KOPT-K1 (cell line): ENCODE measurements around the gene EDIL3.

ENCODE experiments used
- H3K27ac ChIP-seq: fragments of 200-600 bp; sonication (generic); 2 replicates; pipeline ENCODE4 v1.5.1; 2016; ENCODE audit warnings: antibody characterized with exemption, mild to moderate bottlenecking, low read depth, low read length; ENCODE audit not compliant: poor library complexity, severe bottlenecking
- H3K36me3 ChIP-seq: fragments of 200-600 bp; sonication (generic); 2 replicates; pipeline ENCODE4 v1.5.1; 2017; ENCODE audit warnings: antibody characterized with exemption, mild to moderate bottlenecking, low read length, moderate library complexity; ENCODE audit not compliant: insufficient read depth
- H3K9me3 ChIP-seq: fragments of 200-600 bp; sonication (generic); 2 replicates; pipeline ENCODE4 v1.5.1; 2017; ENCODE audit warnings: antibody characterized with exemption, low read length, mild to moderate bottlenecking; ENCODE audit not compliant: insufficient read depth, poor library complexity, severe bottlenecking

The EDIL3 gene, protein sequence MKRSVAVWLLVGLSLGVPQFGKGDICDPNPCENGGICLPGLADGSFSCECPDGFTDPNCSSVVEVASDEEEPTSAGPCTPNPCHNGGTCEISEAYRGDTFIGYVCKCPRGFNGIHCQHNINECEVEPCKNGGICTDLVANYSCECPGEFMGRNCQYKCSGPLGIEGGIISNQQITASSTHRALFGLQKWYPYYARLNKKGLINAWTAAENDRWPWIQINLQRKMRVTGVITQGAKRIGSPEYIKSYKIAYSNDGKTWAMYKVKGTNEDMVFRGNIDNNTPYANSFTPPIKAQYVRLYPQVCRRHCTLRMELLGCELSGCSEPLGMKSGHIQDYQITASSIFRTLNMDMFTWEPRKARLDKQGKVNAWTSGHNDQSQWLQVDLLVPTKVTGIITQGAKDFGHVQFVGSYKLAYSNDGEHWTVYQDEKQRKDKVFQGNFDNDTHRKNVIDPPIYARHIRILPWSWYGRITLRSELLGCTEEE

DNA sequence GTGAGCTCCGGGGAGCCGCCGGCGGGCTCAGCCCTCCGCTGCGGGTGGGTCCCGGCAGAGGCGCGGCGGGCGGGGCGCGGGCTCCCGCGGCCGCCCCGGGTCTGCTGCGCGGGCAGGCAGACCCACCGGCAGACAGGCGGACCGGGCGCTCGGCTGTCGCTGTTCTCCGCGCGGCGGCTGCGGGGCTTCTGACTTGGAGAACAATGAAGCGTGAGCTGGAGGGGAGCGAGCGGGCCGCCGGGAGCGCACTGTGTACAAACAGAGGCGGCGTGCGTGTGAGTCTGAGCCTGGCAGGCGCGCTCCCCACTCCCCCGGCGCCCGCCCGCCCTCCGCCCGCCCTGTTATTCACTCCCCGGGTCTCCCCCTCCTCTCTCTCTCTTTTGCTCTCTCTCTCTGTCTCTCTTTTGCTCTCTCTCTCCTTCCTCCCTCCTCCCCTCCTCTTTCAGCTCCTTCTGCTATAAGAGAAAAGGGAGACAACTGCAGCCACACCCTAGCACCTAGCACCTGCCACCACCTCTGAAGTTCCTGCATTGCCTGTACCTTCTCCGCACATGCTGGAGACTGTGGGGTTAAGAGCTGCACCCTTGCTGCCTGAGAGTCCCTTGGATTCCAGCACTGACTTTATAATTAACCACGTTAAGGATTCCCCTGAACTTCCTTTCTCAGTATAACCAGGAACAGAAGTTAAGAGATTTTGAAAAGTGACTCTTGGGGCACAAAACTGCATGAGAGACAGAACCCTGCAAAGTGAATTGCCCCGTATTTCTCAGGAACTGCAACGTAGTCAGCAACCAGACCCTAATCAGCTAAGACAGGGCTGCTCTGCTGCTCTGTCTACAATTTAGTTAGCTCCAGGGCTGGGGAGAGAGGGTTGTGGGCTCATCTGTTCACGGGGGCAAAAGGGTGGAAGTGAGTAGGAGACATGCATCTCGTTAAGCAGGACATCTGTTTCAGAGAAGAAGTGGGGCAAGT is at the start of gene EDIL3:
Gene EDIL3 (minus strand): TSS at position 277 of the 972 bp plus-strand sequence. CDS start 506 bp downstream, outside the sequence.
- H3K27ac ChIP-seq: no peak within 1 kb of the TSS

DNA sequence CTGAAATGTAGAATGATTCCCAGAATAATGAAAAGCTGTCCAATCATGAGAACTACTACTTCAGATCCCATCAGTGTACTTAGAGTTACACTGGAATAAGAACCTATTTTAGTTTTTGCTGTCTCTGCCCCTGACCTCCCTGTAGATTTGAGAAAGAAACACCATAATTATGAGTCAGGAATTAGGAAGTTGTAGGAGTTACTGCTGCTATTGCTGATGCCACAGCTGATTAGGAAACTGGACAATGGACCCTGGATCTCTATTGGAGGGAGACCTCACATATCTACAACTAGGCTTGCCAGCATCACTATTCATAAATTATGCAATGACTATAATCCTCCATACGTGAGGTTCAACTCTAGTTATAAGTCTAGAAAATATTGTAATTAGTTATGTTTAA is 48.8 kb upstream of the EDIL3 start:
- Histone ChIP-seq H3K9me3 (no peaks in the 10 kb centered on the region), H3K27ac (no peak overlapping the region)

More for the DNA sequence above, at the start of gene EDIL3:
- Histone ChIP-seq H3K36me3 (no peaks in the 10 kb centered on the region), H3K9me3 (peaks cover 7% of the 10 kb centered on the region)

DNA sequence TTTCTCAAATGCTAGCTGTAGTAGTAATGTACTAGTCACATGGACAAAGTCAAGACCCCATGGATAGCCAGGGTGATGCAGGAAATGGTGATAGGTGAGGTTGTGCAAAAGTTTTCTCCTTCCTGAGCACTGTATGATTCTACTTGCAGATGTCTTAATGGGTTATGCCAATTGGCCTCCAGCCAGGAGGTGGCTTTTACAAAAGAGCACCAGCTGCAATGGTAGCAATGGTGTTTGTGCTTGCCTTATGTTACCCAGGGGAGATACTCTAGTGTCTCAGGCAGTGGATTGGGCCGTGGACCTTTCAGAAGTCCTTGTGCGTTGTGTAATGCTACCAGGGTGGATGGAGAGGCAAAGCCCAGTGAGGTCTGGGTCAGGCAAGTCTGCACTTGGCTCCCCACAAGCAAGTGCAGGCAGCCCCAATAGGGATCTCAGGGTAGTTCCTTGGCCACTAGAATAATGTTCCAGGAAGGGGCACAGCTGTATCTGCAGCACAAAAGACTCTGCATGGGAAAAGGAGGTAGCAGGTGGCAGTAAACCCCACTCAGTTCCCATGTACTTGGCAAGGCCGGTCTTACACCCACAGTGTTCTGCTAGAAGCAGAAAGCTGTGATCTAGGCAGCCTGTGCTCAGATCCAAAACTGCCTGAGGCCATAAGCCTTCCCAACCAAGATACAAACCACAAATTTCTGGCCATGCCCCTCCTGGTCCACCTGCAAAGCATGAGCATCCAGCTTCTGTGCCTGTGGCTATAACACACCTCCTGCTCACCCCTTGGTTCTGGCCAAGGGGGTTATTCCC is 46.4 kb upstream of the EDIL3 start:
- Histone ChIP-seq H3K27ac (no peak overlapping the region), H3K36me3 (no peaks in the 10 kb centered on the region), H3K9me3 (no peaks in the 10 kb centered on the region)

More for the DNA sequence above, 48.8 kb upstream of the EDIL3 start:
- no peaks in the 10 kb centered on the region for H3K36me3 ChIP-seq

DNA sequence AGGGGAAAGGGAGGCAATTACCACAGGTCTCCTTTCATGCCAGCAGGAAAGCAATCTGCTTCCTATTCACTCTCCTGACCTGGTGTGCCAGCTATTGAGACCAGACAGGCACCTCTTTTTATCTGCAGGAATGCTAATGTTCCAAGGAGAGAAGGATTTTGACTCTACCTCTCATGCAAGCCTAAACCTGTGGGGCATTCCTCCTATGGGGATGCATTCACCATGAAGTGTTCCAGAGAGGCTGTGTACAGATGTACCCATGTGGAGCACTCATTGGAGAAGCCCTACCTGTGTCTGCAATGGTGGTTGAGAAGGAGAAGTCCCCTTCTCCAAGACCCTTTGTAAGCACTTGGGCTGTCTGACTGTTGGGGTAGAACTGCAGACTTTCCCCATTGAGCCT is 45.4 kb upstream of the EDIL3 start:
- no peaks in the 10 kb centered on the region for H3K9me3 ChIP-seq
- H3K27ac ChIP-seq: no peak overlapping the region
- H3K36me3 ChIP-seq: no peaks in the 10 kb centered on the region

DNA sequence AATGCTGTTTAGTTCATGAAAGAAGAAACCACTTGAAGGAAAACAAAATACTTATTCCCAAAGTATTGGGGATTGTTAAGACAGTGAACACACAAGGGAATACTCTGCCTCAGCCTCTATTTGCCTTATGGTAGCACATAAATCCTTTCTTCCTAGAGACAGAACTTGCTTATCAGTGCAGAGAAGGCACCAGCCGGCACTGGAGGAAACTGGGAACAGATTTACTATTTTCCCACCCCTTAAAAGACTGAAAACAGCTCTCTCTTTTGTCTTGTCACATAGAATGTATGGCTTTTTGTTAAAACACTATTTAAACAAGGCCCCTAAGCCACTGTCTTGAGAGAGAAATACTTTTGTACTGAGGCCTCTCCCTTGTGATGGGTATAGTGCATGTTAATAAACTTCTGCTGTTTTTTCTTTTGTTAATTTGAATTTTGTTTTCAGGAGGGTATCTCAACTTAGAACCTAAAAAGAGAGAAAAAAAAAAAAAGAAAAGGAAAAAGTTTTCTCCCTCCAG is 40.7 kb upstream of the EDIL3 start:
- no peak overlapping the region for H3K27ac ChIP-seq
- no peaks in the 10 kb centered on the region for H3K9me3 ChIP-seq
- no peaks in the 10 kb centered on the region for H3K36me3 ChIP-seq

DNA sequence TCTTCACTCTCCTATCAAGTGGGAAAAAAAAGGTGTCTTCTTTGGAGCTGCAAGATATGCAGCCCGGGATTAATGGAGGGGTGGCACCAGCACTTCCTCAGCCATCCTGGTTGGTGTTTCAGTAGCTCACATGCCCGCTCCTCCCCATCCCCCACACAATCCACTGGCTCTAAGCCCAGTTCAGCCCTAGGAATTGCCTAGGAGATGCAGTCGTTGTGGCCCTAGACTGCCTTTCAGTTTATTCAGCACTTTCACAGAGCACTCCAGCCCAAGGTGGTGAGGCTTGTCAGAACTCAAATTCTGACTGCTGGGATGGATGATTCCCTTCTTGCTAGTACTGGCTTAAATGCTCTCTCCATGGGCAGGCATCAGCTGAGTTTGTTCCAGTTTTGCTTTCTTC is 35.1 kb upstream of the EDIL3 start:
- H3K9me3 ChIP-seq: no peaks in the 10 kb centered on the region
- H3K36me3 ChIP-seq: no peaks in the 10 kb centered on the region
- H3K27ac ChIP-seq: no peak overlapping the region

DNA sequence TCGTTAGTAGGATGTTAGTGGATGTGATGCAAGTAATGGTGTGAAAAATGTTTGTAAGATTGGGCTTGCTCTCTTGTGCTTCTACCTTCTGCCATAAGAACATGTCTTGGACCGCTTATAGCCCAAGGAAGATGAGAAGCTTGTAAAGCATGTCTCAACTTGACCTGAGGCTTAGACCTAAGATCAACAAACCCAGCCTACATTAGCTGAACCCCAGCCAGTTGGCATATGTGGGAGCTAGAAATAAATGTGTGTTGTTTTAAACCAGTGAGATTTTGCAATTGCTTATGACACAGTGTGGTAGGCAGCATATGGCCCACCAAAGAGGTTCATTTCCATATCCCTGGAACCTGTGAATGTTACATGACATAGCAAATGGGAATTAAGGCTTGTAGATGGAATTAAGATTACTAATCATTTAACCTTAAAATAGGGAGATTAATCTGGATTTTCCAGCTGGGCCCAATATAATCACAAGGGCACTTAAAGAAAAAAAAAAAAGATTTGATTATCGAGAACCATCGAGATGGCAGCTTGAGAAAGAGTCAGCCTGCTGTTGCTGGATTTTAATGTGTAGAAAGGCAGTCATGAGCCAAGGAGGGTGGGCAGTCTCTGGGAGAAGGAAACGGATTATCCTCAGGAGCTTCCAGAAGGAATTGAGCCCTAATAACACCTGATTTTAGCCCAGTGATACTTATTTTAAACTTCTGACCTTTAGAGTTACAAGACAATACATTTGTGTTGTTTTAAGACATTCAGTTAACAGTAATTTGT is 27.3 kb upstream of the EDIL3 start:
- Histone ChIP-seq H3K36me3 (no peaks in the 10 kb centered on the region), H3K27ac (no peak overlapping the region), H3K9me3 (no peaks in the 10 kb centered on the region)

DNA sequence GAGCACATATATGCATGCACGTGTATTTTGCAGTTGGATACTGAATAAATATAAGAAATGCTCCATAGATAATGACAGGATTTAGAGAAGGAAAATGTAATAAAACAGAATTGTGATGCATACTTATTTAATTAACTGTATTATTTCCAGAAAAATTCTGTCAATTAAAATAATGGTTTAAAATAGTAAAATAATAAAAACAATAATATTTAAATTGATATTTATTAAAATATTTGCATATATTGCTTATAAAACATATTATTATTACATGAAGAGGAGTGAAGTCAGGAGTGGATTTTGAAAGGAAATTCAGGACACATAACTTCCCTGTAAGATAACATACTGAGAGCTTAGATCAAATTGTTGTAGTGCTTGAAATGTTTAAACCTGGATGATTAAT is 21.4 kb upstream of the EDIL3 start:
- Histone ChIP-seq H3K36me3 (no peaks in the 10 kb centered on the region), H3K27ac (no peak overlapping the region), H3K9me3 (no peaks in the 10 kb centered on the region)

DNA sequence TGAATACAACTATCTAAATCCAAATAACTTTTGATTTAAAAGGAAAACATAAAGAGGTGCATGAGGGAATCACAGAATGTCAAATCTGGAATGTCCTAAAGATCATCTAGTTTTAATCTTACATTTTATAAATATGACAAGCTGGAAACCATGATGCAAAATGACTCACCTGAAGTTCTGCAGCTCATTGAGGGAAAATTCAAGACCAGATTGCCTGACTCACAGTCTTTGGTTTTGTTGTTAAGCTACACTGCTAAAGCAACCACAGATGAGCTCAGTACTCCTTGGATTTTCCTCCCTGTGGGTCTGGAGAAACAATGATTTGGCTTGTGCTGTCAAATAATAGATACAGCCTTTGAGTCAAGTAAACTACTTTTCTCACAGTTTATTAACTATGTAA is 19.1 kb upstream of the EDIL3 start:
- Histone ChIP-seq H3K36me3 (no peaks in the 10 kb centered on the region), H3K9me3 (no peaks in the 10 kb centered on the region), H3K27ac (no peak overlapping the region)

DNA sequence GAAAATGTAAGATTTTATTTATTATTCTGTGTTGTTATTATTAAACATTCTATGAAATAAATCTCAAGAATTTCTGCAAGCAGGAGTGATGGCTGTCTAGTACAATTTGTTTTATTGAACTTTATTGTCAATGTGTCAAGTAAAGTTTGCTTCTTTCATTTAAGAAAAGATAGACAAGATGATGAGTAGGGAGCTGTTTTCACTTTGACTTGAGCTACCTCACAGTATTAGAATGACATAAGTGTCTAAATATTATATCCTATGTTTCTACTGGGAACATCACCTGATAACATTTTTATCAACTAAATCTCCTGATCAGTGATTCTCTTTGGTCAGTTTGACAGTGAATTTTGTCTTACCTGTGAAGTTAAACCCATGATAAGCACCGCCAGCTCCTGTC is 12.7 kb upstream of the EDIL3 start:
- Histone ChIP-seq H3K27ac (no peak overlapping the region), H3K9me3 (no peaks in the 10 kb centered on the region)

DNA sequence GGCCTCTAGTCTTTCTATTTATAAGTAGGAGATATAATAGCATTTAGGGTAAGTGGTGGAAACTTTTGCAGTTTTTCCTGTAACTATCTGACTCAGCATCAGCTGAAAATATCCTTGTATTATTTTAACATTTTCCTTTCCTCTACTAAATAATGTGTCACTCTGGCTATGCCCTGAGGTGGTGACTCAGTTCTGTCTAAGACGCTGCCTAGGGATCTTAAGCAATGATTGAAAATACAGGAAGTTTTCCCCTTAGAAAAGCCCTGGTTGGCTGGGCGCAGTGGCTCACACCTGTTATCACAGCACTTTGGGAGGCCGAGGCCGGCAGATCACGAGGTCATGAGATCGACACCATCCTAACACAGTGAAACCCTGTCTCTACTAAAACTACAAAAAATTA is 9.3 kb upstream of the EDIL3 start:
- no peaks in the 10 kb centered on the region for H3K36me3 ChIP-seq
- H3K9me3 ChIP-seq: no peaks in the 10 kb centered on the region
- H3K27ac ChIP-seq: no peak overlapping the region

More for the DNA sequence above, 12.7 kb upstream of the EDIL3 start:
- no peaks in the 10 kb centered on the region for H3K36me3 ChIP-seq

DNA sequence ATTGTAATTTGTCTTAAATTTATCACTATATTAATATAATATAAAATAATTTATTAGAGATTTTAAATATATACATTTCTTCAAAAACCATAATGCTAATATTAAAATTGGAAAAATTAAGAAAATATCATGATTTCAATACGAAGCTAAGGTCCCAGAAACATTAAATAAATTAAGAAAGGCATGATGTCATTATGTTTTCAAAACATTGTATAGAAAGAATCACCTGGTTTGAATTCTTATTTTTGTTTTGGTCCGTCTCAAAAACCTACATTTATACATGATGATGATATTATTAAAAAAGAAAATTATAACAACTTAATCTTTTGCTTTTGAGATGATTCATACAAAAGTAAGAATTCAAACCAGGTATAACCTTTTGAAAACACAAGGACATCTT is 8.2 kb upstream of the EDIL3 start:
- Histone ChIP-seq H3K9me3 (no peaks in the 10 kb centered on the region), H3K36me3 (no peaks in the 10 kb centered on the region), H3K27ac (no peak overlapping the region)

DNA sequence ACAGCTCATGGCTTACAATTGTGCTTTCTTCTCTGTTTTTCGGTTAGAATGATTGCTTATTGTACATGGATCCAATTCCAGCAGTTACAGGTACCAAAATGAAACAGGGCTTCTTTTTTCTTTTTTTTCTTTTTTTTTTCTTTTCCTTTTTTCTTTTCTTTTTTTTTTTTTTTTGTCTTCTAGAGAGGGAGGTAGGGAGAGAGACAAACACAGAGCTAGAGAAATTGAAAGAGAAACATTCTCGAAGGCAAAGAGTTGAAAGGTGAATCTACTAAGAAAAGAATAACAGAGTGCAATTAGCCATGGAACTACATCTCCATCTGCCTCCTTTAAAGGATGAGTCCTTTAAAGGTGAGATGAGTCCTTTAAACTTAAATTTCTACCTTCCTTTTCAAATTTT is 1.0 kb upstream of the EDIL3 start:
- peaks cover 7% of the 10 kb centered on the region for H3K9me3 ChIP-seq
- no peak overlapping the region for H3K27ac ChIP-seq
- H3K36me3 ChIP-seq: no peaks in the 10 kb centered on the region
